GM21737 (cell line): ENCODE data around the gene MMP24.
"Not testable (repeated sequence)": the region's sequence is repeated elsewhere in the genome, so short reads cannot be mapped to it uniquely, and the experiment has no call there.

Experiments used
- ATAC-seq: cut with Tn5 transposase; IDR thresholded peaks from one replicate; pipeline ENCODE4 v1.9.1; 2021; ENCODE audit warnings: mild to moderate bottlenecking, moderate library complexity; ENCODE audit not compliant: unreplicated experiment

The MMP24 gene

GRCh38 chr20:35226126-35226883, at the start of gene MMP24:
TSS of gene MMP24 (plus strand) at chr20:35226690. CDS start at chr20:35226739, 49 bp downstream.
- no peak for ATAC-seq

GRCh38 chr20:35179292-35180212, 46.9 kb upstream of the MMP24 start:
- ATAC-seq: no peak

- ATAC-seq: no peak
These were observed 46.2 kb upstream of the MMP24 start for GRCh38 chr20:35180266-35180665.

GRCh38 chr20:35181731-35182130, 44.8 kb upstream of the MMP24 start:
- no peak for ATAC-seq

GRCh38 chr20:35186691-35187289, 39.7 kb upstream of the MMP24 start:
- ATAC-seq: not testable (repeated sequence)

GRCh38 chr20:35187584-35188190, 38.8 kb upstream of the MMP24 start:
- ATAC-seq: no peak

- ATAC-seq: not testable (repeated sequence)
These were observed 37.3 kb upstream of the MMP24 start for GRCh38 chr20:35189223-35189622.

GRCh38 chr20:35190556-35190955, 35.9 kb upstream of the MMP24 start:
- ATAC-seq: no peak

- ATAC-seq: no peak
These were observed 34.9 kb upstream of the MMP24 start for GRCh38 chr20:35191419-35192117.

GRCh38 chr20:35192118-35192872, 34.2 kb upstream of the MMP24 start:
- no peak for ATAC-seq

- ATAC-seq: not testable (repeated sequence)
These were observed 33.3 kb upstream of the MMP24 start for GRCh38 chr20:35193031-35193791.

- ATAC-seq: no peak
These were observed 30.2 kb upstream of the MMP24 start for GRCh38 chr20:35196313-35196712.

- no peak for ATAC-seq
These were observed 26.8 kb upstream of the MMP24 start for GRCh38 chr20:35199740-35200139.

- ATAC-seq: no peak
These were observed 26.2 kb upstream of the MMP24 start for GRCh38 chr20:35200267-35200666.

- ATAC-seq: not testable (repeated sequence)
These were observed 25.0 kb upstream of the MMP24 start for GRCh38 chr20:35201467-35201866.

GRCh38 chr20:35206802-35207201, 19.7 kb upstream of the MMP24 start:
- no peak for ATAC-seq

- no peak for ATAC-seq
These were observed 18.4 kb upstream of the MMP24 start for GRCh38 chr20:35207950-35208611.
